ENCODE measurements around the gene ALK.

The ALK gene

DNA sequence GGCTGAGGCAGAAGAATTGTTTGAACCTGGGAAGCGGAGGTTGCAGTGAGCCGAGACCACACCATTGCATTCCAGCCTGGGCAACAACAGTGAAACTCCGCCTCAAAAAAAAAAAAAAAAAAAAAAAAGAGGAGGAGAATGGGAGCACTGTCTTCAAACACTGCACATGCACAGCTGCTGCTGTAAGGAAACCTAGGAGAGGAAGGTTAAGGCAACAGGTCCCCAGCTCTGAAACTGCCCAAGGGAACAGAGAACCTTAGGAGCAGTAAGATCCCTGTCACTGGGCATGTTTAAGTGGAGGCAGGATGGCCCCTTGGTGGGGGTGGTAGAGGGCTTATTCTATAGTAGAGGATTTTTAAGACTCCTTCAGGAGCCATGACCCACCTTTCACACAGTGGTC is 695.0 kb downstream of the ALK start:
- no peak for DNase-seq (ENCODE audit: low read depth)
- TF ChIP-seq, protein P1, sequence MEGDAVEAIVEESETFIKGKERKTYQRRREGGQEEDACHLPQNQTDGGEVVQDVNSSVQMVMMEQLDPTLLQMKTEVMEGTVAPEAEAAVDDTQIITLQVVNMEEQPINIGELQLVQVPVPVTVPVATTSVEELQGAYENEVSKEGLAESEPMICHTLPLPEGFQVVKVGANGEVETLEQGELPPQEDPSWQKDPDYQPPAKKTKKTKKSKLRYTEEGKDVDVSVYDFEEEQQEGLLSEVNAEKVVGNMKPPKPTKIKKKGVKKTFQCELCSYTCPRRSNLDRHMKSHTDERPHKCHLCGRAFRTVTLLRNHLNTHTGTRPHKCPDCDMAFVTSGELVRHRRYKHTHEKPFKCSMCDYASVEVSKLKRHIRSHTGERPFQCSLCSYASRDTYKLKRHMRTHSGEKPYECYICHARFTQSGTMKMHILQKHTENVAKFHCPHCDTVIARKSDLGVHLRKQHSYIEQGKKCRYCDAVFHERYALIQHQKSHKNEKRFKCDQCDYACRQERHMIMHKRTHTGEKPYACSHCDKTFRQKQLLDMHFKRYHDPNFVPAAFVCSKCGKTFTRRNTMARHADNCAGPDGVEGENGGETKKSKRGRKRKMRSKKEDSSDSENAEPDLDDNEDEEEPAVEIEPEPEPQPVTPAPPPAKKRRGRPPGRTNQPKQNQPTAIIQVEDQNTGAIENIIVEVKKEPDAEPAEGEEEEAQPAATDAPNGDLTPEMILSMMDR (IDR thresholded peaks at IDR 0.05; ENCODE audit: low read depth, low read length, missing control alignments) = no peak
- in situ Hi-C loops (cut with HindIII; ENCODE audit: low sequenced_read_pairs) = no loop called here
- no peak overlapping the region for H3K4me3 ChIP-seq (ENCODE audit: low read depth, low read length)

DNA sequence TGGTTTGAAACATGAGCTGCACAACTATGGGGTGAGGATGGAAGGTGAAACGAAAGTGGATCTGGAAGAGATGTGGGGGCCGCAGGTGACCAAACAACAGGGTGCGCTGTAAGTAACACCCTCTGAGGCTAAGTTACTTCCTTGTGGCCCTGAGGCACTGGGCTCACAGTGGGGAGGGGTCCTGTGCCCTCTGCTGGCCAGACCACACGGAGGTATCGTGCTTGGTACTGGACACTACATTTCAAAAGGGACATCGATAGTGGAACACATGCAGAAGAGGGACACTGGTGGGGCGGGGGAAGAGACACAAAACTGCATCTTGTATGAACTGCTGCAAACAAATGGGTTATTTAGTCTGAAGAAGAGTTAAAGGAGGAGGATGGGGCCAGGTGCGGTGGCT is 695.6 kb downstream of the ALK start:
- H3K4me3 ChIP-seq (ENCODE audit: low read depth, low read length) = no peak overlapping the region
- no peak for DNase-seq (ENCODE audit: low read depth)
- TF ChIP-seq, protein P1 (IDR thresholded peaks at IDR 0.05; ENCODE audit: low read depth, low read length, missing control alignments) = no peak
- in situ Hi-C loops (cut with HindIII; ENCODE audit: low sequenced_read_pairs) = no loop called here

DNA sequence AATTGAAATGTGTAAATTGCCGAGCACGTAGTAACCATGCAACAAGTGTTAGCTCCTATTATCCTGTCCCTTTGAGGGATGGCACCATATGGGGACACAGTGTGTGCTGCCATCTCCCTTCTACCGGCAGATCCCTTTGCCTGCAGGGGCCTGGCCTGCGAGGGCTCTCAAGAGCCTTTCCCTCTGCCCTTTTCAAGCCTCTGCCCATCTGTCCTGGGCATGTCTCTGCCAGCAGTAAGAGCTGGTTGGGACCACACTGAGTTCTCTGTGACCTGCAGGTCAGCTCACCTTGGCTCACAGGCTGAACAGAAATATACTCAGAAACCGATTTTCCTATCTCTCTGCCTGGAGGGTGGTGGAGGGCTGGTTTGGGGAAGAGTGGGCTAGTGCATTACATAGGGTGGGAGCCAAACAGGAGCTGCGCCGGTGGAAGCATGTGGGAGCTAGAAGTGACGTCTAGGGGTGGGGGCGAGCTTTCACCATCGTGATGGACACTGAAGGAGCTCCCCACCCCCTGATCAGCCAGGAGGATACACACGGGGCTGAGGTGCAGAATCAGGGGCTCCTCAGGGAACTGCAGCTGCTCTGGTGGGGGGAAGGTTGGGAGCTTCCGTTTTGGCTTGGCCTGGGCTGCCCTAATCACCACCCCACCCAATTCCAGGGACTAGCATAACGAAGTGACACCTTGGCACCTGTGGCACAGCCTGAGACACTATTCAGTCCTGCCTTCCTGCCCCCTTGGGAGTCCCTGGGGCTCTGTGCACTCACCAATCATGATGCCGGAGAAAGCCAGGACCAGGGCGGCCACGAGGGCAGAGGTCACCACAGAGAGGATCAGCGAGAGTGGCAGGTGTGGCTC is 696.5 kb downstream of the ALK start:
- in situ Hi-C loops (cut with HindIII; ENCODE audit: low sequenced_read_pairs) = no loop called here
- no peak for DNase-seq (ENCODE audit: low read depth)
- H3K4me3 ChIP-seq (ENCODE audit: low read depth, low read length) = no peak overlapping the region
- TF ChIP-seq, protein P1 (IDR thresholded peaks at IDR 0.05; ENCODE audit: low read depth, low read length, missing control alignments) = no peak

DNA sequence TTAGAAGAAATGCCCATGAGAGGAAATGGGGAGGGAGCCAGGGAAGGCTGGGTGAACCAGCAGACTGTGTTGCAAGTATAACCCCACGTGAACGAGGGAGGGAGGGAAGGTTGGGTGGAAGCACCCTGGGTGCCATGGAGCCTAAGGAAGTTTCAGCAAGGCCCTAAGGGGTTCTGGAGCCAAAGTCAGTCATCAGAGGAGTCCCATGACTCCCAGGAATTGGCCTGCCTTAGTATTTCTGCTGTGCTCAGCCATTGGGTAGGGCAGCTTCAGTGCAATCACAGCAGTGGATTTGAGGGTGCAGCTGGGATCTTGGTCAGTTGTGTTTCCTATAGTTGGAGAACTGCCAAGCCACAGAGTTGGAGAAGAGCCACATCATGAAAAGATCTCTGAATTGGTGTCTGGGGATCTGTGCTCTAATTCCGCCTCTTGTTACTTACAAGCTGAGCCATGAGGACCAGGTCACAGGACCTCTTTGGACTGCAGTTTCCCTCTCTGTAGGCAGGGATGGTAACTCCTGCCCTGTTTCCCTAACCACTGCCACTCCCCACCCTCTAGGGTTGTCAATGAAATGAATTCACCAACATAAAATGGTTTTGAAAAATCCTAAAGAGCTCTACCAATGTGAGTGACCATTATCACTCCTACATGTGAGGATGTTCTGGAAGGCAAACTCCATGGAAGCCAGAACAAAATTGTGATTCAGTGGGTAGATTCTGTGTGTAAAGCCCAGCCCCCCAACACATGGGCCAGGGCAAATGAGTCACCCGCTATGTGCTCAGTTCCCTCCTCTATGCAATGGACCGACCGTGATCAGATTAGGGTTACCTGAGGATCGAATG is 697.3 kb downstream of the ALK start:
- TF ChIP-seq, protein P1 (IDR thresholded peaks at IDR 0.05; ENCODE audit: low read depth, low read length, missing control alignments) = no peak
- in situ Hi-C loops (cut with HindIII; ENCODE audit: low sequenced_read_pairs) = no loop called here
- H3K4me3 ChIP-seq (ENCODE audit: low read depth, low read length) = no peak overlapping the region
- DNase-seq (ENCODE audit: low read depth) = peak; percentile 35

DNA sequence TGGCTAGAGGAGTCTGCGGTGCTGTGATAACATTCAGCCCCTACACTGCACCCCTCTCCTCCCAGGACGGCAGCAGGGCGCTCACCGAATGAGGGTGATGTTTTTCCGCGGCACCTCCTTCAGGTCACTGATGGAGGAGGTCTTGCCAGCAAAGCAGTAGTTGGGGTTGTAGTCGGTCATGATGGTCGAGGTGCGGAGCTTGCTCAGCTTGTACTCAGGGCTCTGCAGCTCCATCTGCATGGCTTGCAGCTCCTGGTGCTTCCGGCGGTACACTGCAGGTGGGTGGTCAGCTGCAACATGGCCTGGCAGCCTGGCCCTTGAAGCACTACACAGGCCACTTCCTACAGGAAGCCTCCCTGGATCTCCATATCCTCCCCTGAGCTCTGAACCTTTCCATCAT is 698.1 kb downstream of the ALK start:
- TF ChIP-seq, protein P1 (IDR thresholded peaks at IDR 0.05; ENCODE audit: low read depth, low read length, missing control alignments) = no peak
- no peak overlapping the region for H3K4me3 ChIP-seq (ENCODE audit: low read depth, low read length)
- DNase-seq (ENCODE audit: low read depth) = no peak
- in situ Hi-C loops (cut with HindIII; ENCODE audit: low sequenced_read_pairs) = no loop called here

DNA sequence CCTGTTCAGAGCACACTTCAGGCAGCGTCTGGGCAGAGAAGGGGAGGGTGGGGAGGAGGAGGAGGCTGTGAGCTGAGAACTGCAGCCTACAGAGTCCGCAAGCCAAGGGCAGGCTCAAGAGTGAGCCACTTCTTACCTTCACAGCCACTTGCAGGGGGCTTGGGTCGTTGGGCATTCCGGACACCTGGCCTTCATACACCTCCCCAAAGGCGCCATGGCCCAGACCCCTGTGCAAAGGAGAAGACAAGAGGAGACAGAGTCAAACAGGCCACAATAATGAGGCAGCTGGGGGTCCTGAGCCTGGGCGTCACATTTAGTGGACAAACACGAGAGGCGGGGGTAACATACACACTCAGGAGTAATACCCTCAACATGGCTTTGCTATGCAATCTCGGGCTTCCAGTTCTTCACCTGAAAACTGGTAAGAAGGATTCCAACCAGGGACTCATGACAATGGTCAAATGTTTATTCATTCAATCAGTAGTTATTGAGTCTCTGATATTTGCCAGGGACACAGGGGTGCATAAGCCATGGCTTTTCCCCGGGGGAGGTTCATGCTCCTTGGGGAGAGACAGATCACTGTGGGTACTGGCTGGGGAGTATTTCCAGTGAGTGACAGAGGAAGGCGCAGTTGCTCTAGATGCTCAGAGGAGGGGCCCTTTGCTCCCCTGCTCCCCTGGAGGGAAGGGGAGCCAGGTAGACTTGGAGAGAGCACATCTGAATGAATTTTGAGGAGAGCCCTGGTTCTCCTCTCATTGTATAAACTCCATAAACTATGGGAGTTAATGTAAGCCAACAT is 698.8 kb downstream of the ALK start:
- TF ChIP-seq, protein P1 (IDR thresholded peaks at IDR 0.05; ENCODE audit: low read depth, low read length, missing control alignments) = no peak

More for the DNA sequence above, 698.8 kb downstream of the ALK start:
- in situ Hi-C loops (cut with HindIII; ENCODE audit: low sequenced_read_pairs) = no loop called here
- no peak for DNase-seq (ENCODE audit: low read depth)
- H3K4me3 ChIP-seq (ENCODE audit: low read depth, low read length) = no peak overlapping the region

All from astrocyte of the cerebellum (primary cell).